GM06990 (cell line): ENCODE results near the gene CBFA2T3.

Experiments used
- DNase-seq: peaks from one replicate; pipeline ENCODE4 v3.0.0-alpha.2; 2011; ENCODE audit not compliant: insufficient read length; ENCODE audit errors: extremely low read depth
- H3K27me3 ChIP-seq: replicated peaks from 2 replicates; pipeline ENCODE4 v1.6.0; 2011; ENCODE audit warnings: low read length; ENCODE audit not compliant: control insufficient read depth, insufficient read depth
- H3K36me3 ChIP-seq: 2 replicates; pipeline ENCODE4 v1.5.1; 2011; ENCODE audit warnings: low read length; ENCODE audit not compliant: control insufficient read depth, insufficient read depth
- H3K4me3 ChIP-seq: replicated peaks from 2 replicates; pipeline ENCODE4 v1.5.1; 2011; ENCODE audit warnings: low read depth, mild to moderate bottlenecking, control low read depth, low read length
- TF ChIP-seq, protein P1 (sequence below): IDR thresholded peaks from 2 replicates; pipeline ENCODE4 v1.5.1; 2011; ENCODE audit warnings: low read length, control low read depth, mild to moderate bottlenecking, inconsistent platforms; ENCODE audit not compliant: insufficient read depth, poor library complexity, severe bottlenecking

The CBFA2T3 gene

GRCh38 chr16:88913001-88913612 is 63.9 kb downstream of the CBFA2T3 start:
- Histone ChIP-seq H3K27me3 (no peaks in the 10 kb centered on the region), H3K4me3 (no peak overlapping the region), H3K36me3 (peaks cover 6% of the 10 kb centered on the region)
- TF ChIP-seq, protein P1, sequence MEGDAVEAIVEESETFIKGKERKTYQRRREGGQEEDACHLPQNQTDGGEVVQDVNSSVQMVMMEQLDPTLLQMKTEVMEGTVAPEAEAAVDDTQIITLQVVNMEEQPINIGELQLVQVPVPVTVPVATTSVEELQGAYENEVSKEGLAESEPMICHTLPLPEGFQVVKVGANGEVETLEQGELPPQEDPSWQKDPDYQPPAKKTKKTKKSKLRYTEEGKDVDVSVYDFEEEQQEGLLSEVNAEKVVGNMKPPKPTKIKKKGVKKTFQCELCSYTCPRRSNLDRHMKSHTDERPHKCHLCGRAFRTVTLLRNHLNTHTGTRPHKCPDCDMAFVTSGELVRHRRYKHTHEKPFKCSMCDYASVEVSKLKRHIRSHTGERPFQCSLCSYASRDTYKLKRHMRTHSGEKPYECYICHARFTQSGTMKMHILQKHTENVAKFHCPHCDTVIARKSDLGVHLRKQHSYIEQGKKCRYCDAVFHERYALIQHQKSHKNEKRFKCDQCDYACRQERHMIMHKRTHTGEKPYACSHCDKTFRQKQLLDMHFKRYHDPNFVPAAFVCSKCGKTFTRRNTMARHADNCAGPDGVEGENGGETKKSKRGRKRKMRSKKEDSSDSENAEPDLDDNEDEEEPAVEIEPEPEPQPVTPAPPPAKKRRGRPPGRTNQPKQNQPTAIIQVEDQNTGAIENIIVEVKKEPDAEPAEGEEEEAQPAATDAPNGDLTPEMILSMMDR = no peak
- no peak for DNase-seq

DNA sequence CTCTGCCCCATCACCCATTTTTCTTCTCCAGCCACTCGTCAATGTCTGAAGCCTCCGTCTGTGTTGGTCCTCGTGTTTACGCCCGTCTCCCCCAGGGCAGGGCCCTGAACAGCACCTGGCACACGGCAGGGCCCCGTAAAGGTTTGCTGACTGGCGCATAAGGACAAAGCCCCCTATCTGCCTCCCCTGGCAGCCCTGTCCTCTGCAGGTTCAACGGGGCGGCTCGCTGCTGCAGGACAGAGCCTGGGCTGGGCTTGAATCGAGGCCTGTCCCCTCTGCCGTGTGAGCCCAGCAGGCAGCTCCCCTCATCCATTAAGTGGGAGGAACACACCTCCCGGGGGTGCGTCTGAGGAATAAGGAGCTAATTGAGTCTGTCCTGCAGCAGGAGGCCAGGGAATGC is 64.5 kb downstream of the CBFA2T3 start:
- Histone ChIP-seq H3K27me3 (no peaks in the 10 kb centered on the region), H3K36me3 (peaks cover 6% of the 10 kb centered on the region), H3K4me3 (no peak overlapping the region)
- TF ChIP-seq, protein P1 = no peak
- DNase-seq = no peak

DNA sequence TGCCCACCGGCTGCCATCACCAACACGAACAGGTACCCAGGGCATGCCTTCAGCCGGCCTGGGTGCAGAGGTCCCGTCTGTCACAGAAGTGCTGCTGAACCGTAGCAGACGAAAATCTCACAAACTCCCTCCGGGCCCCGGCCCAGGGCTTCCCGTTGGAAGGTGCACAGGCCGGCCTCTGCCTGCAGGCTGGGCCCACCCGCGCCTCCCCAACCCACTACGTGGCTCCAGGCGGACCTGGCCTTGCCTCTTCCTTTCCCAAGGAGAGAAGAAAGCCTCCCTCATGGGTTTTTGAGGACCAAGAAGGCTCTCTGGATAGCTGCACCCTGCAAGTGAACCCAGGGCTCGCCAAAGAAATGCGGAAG is 65.1 kb downstream of the CBFA2T3 start:
- no peak for DNase-seq
- Histone ChIP-seq H3K27me3 (no peaks in the 10 kb centered on the region), H3K4me3 (no peak overlapping the region), H3K36me3 (peaks cover 6% of the 10 kb centered on the region)
- TF ChIP-seq, protein P1 = no peak

GRCh38 chr16:88911136-88911945 is 65.7 kb downstream of the CBFA2T3 start:
- Histone ChIP-seq H3K4me3 (no peak overlapping the region), H3K27me3 (no peaks in the 10 kb centered on the region), H3K36me3 (peaks cover 5% of the 10 kb centered on the region)
- TF ChIP-seq, protein P1 = no peak
- DNase-seq = no peak

DNA sequence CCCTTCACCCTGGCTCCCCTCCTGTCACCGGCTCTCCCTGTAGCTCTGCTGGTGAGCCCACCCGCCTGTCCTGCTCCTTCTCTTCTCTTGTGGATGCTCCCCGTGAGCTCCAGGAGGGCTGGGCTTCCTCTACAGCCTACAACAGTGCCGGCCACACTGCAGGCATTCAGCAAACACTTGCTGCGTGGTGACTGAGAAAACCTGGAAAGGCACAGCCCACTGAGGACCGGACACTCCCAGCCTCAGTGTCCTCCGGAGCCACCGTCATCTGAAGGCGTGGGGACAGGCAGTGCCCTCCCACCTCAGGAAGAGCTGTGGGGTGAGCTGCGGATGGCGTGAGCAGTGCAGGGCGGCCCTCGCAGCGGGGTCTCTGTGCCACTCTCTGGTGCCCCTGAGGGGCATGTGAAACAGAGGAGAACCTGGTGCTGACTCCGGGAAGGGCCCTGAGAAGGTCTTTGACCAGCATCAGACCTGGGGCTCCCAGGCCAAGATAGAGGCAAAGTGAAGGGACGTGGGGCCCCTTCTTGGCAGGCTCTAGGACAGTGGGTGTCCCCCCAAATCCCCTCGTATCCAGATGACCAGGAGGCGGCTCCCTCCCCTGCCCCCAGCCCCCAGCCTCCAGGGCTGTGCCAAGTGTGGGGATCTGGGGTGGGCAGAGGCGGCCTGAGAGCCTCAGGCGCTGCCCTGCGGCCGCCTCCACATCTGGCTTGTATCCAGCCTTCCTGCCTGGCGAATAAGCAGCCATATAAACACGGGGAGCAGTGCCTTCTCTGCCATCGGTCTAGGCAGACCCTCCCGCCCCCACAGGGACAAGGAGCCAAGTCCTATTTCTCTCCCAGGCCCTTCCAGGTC is 66.5 kb downstream of the CBFA2T3 start:
- H3K36me3 ChIP-seq = peaks cover 4% of the 10 kb centered on the region
- no peak for DNase-seq
- no peak overlapping the region for H3K4me3 ChIP-seq
- H3K27me3 ChIP-seq = no peaks in the 10 kb centered on the region
- TF ChIP-seq, protein P1 = no peak
